H9 (cell line): Measurements from ENCODE around the gene GRIPAP1. TPM values are rescaled to one million over a fixed set of nuclear protein-coding genes. Genes with fewer than 3 reads are reported as not detected.

Source experiments
- DNase-seq: peaks from one replicate; pipeline ENCODE4 v3.0.0-alpha.2; 2017
- H2AFZ ChIP-seq: one replicate; pipeline ENCODE4 v1.6.1; 2013; ENCODE audit warnings: mild to moderate bottlenecking, low read length, control low read depth, moderate library complexity
- H2AK5ac ChIP-seq: 2 replicates; pipeline ENCODE4 v1.6.1; 2013; ENCODE audit warnings: low read length, control low read depth, mixed read lengths; ENCODE audit not compliant: insufficient read length
- H2BK120ac ChIP-seq: one replicate; pipeline ENCODE4 v1.6.1; 2013; ENCODE audit warnings: low read depth, mild to moderate bottlenecking, low read length, control low read depth, inconsistent platforms; ENCODE audit not compliant: poor library complexity, severe bottlenecking
- H2BK12ac ChIP-seq: 2 replicates; pipeline ENCODE4 v1.6.1; 2013; ENCODE audit warnings: low read length, control low read depth, mixed read lengths, low read depth; ENCODE audit not compliant: insufficient read length
- H2BK15ac ChIP-seq: 2 replicates; pipeline ENCODE4 v1.6.1; 2013; ENCODE audit warnings: low read depth, low read length, control low read depth
- H2BK20ac ChIP-seq: one replicate; pipeline ENCODE4 v1.6.1; 2013; ENCODE audit warnings: low read depth, mild to moderate bottlenecking, low read length, control low read depth, inconsistent platforms; ENCODE audit not compliant: poor library complexity, severe bottlenecking
- H2BK5ac ChIP-seq: 2 replicates; pipeline ENCODE4 v1.6.1; 2013; ENCODE audit warnings: low read length, control low read depth, mixed read lengths; ENCODE audit not compliant: insufficient read length
- H3K14ac ChIP-seq: 2 replicates; pipeline ENCODE4 v1.6.1; 2013; ENCODE audit warnings: low read length, control low read depth; ENCODE audit not compliant: insufficient read depth
- H3K18ac ChIP-seq: 2 replicates; pipeline ENCODE4 v1.6.1; 2013; ENCODE audit warnings: low read depth, mild to moderate bottlenecking, mixed read lengths, low read length, control low read depth; ENCODE audit not compliant: insufficient read length
- H3K23ac ChIP-seq: 2 replicates; pipeline ENCODE4 v1.6.1; 2013; ENCODE audit warnings: low read length, control low read depth, mixed read lengths, low read depth; ENCODE audit not compliant: insufficient read length
- H3K23me2 ChIP-seq: 2 replicates; pipeline ENCODE4 v1.6.1; 2013; ENCODE audit warnings: low read depth, mild to moderate bottlenecking, mixed read lengths, low read length, control low read depth; ENCODE audit not compliant: insufficient read length, poor library complexity, severe bottlenecking
- H3K27ac ChIP-seq: 2 replicates; pipeline ENCODE4 v1.5.1; 2013; ENCODE audit warnings: low read length, control low read depth, mixed read lengths, low read depth; ENCODE audit not compliant: insufficient read length
- H3K27me3 ChIP-seq: 2 replicates; pipeline ENCODE4 v1.6.1; 2013; ENCODE audit warnings: low read length, control low read depth, inconsistent platforms; ENCODE audit not compliant: insufficient read depth
- H3K4ac ChIP-seq: 2 replicates; pipeline ENCODE4 v1.6.1; 2013; ENCODE audit warnings: low read depth, mild to moderate bottlenecking, control low read depth, inconsistent platforms, low read length, moderate library complexity
- H3K4me1 ChIP-seq: 2 replicates; pipeline ENCODE4 v1.6.1; 2013; ENCODE audit warnings: low read length, control low read depth, inconsistent platforms; ENCODE audit not compliant: insufficient read depth
- H3K4me2 ChIP-seq: 2 replicates; pipeline ENCODE4 v1.6.1; 2013; ENCODE audit warnings: low read length, control low read depth, mixed read lengths; ENCODE audit not compliant: insufficient read length, insufficient read depth
- H3K56ac ChIP-seq: 2 replicates; pipeline ENCODE4 v1.6.1; 2013; ENCODE audit warnings: low read depth, mild to moderate bottlenecking, mixed read lengths, low read length, control low read depth; ENCODE audit not compliant: insufficient read length
- H3K79me1 ChIP-seq: 2 replicates; pipeline ENCODE4 v1.6.1; 2013; ENCODE audit warnings: low read depth, mild to moderate bottlenecking, moderate library complexity, low read length, control low read depth, inconsistent platforms; ENCODE audit not compliant: insufficient read depth, poor library complexity, severe bottlenecking
- H3K79me2 ChIP-seq: 2 replicates; pipeline ENCODE4 v1.6.1; 2013; ENCODE audit warnings: low read length, control low read depth, inconsistent platforms; ENCODE audit not compliant: insufficient read depth
- H3K9ac ChIP-seq: 2 replicates; pipeline ENCODE4 v1.6.1; 2013; ENCODE audit warnings: low read length, control low read depth, mixed read lengths; ENCODE audit not compliant: insufficient read length; ENCODE audit errors: extremely low read depth
- H3K9me3 ChIP-seq: one replicate; pipeline ENCODE4 v1.6.1; 2013; ENCODE audit warnings: low read depth, low read length, inconsistent platforms; ENCODE audit not compliant: control insufficient read depth
- H3T11ph ChIP-seq: one replicate; pipeline ENCODE4 v1.6.1; 2013; ENCODE audit warnings: mild to moderate bottlenecking, low read length, control low read depth, inconsistent platforms
- H4K20me1 ChIP-seq: one replicate; pipeline ENCODE4 v1.6.1; 2013; ENCODE audit not compliant: control insufficient read depth, insufficient read length, insufficient read depth
- H4K5ac ChIP-seq: 2 replicates; pipeline ENCODE4 v1.6.1; 2013; ENCODE audit warnings: low read depth, mild to moderate bottlenecking, mixed read lengths, low read length, control low read depth; ENCODE audit not compliant: insufficient read length
- H4K8ac ChIP-seq: replicated peaks from 2 replicates; pipeline ENCODE4 v1.6.1; 2013; ENCODE audit warnings: low read length, control low read depth, mixed read lengths, low read depth; ENCODE audit not compliant: insufficient read length
- H4K91ac ChIP-seq: 2 replicates; pipeline ENCODE4 v1.6.1; 2013; ENCODE audit warnings: low read depth, mild to moderate bottlenecking, moderate library complexity, mixed read lengths, low read length, control low read depth; ENCODE audit not compliant: insufficient read length
- H3K27ac Mint-ChIP-seq, 3 experiments: 2 replicates in 2 of 3; 3 replicates in 1 of 3; pipeline ENCODE4 v1.8.0; 2020 to 2021; ENCODE audit warnings: mixed read lengths in 3 of 3, mild to moderate bottlenecking in 1 of 3, moderate library complexity in 1 of 3
- H3K27me3 Mint-ChIP-seq: 2 replicates; pipeline ENCODE4 v1.8.0; 2021; ENCODE audit warnings: low read depth, mild to moderate bottlenecking, moderate library complexity, mixed read lengths
- H3K36me3 Mint-ChIP-seq, 3 experiments: 2 replicates in 2 of 3; 3 replicates in 1 of 3; pipeline ENCODE4 v1.8.0; 2020 to 2021; ENCODE audit warnings: low read depth in 3 of 3, mixed read lengths in 3 of 3; ENCODE audit not compliant: insufficient read depth in 1 of 3
- H3K4me1 Mint-ChIP-seq, 2 experiments: 2 replicates each; pipeline ENCODE4 v1.8.0; 2020; ENCODE audit warnings: mixed read lengths in 2 of 2
- H3K4me3 Mint-ChIP-seq, 2 experiments: 2 replicates in 1 of 2; 3 replicates in 1 of 2; pipeline ENCODE4 v1.8.0; 2020 to 2021; ENCODE audit warnings: mild to moderate bottlenecking in 2 of 2, mixed read lengths in 2 of 2, moderate library complexity in 1 of 2
- H3K9me3 Mint-ChIP-seq, 2 experiments: 2 replicates in 1 of 2; 3 replicates in 1 of 2; pipeline ENCODE4 v1.8.0; 2020; ENCODE audit warnings: mild to moderate bottlenecking in 2 of 2, mixed read lengths in 2 of 2, moderate library complexity in 1 of 2
- CTCF ChIP-seq: fragments of 200-600 bp; sonication (generic); conservative IDR thresholded peaks from 3 replicates; pipeline ENCODE4 v1.8.0; 2021; ENCODE audit warnings: antibody characterized with exemption, mild to moderate bottlenecking
- WGBS: extraction: QIAGEN DNeasy Blood & Tissue Kit; methylation state at CpG from one replicate; pipeline ENCODE4 v1.1.7; 2013; ENCODE audit warnings: missing lambda C conversion rate, low lambda C conversion rate, mixed read lengths; ENCODE audit not compliant: insufficient read length; ENCODE audit errors: extremely low coverage; 5-methylcytosine and 5-hydroxymethylcytosine counted together
- total RNA-seq: library from RNA; stranded (reverse); gene quantifications from 2 replicates; pipeline ENCODE4 v1.2.1, GENCODE V29; 2021

GRIPAP1 gene
- total RNA-seq, 1 experiment from 2014 or later, result 71.8 TPM

GRCh38 chrX:48936429-48937053, 65.5 kb downstream of the GRIPAP1 start:
- peak overlapping the region; percentile 34 to 92 (median 87); a peak in 4 of 7 replicates for H3K27ac Mint-ChIP-seq
- no peak for TF ChIP-seq CTCF
- Histone ChIP-seq H2BK20ac (no peak overlapping the region), H3K79me2 (peaks cover 3% of the 10 kb centered on the region; the same call in 1 of the 2 replicates), H3K27ac (no peak overlapping the region), H2AFZ (no peak overlapping the region), H3K23ac (no peak overlapping the region), H3K23me2 (no peaks in the 10 kb centered on the region), H2BK12ac (peak overlapping the region; percentile 8), H3K9ac (no peak overlapping the region), H4K5ac (peak overlapping the region; percentile 43), H4K91ac (peak overlapping the region; percentile 18), H3K4ac (no peak overlapping the region), H4K8ac (no peak overlapping the region), H3T11ph (no peak overlapping the region), H2BK5ac (peak overlapping the region; percentile 58), H2BK15ac (no peak overlapping the region), H3K4me2 (peak overlapping the region; percentile 49), H4K20me1 (no peaks in the 10 kb centered on the region), H3K79me1 (no peaks in the 10 kb centered on the region), H3K56ac (no peak overlapping the region), H3K14ac (no peak overlapping the region), H3K27me3 (no peaks in the 10 kb centered on the region), H2BK120ac (no peak overlapping the region), H3K4me1 (peaks cover 4% of the 10 kb centered on the region; the same call in 1 of the 2 replicates), H2AK5ac (no peak overlapping the region), H3K18ac (no peak overlapping the region), H3K9me3 (no peaks in the 10 kb centered on the region)
- peaks cover 15 to 28% of the 10 kb centered on the region in 2 experiments for H3K4me1 Mint-ChIP-seq
- no peak for DNase-seq
- H3K4me3 Mint-ChIP-seq, result peak overlapping the region in 1 of 2 experiments; percentile 31; a peak in 2 of 5 replicates
- peaks cover 60 to 70% of the 10 kb centered on the region in 2 experiments for H3K9me3 Mint-ChIP-seq
- H3K36me3 Mint-ChIP-seq, result peaks cover 32 to 56% (median 47%) of the 10 kb centered on the region in 3 experiments
- no CpG with 5 or more reads among the region's 8 CpGs for WGBS
- no peaks in the 10 kb centered on the region; the same call in none of the 2 replicates for H3K27me3 Mint-ChIP-seq
